GM21529 (cell line): ENCODE data around the gene SLC35A5.
"Not testable (repeated sequence)": the region's sequence is repeated elsewhere in the genome, so short reads cannot be mapped to it uniquely, and the experiment has no call there.

ENCODE experiments used
- ATAC-seq: cut with Tn5 transposase; IDR thresholded peaks from one replicate; pipeline ENCODE4 v1.9.1; 2021; ENCODE audit not compliant: unreplicated experiment

Gene SLC35A5, protein sequence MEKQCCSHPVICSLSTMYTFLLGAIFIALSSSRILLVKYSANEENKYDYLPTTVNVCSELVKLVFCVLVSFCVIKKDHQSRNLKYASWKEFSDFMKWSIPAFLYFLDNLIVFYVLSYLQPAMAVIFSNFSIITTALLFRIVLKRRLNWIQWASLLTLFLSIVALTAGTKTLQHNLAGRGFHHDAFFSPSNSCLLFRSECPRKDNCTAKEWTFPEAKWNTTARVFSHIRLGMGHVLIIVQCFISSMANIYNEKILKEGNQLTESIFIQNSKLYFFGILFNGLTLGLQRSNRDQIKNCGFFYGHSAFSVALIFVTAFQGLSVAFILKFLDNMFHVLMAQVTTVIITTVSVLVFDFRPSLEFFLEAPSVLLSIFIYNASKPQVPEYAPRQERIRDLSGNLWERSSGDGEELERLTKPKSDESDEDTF

DNA sequence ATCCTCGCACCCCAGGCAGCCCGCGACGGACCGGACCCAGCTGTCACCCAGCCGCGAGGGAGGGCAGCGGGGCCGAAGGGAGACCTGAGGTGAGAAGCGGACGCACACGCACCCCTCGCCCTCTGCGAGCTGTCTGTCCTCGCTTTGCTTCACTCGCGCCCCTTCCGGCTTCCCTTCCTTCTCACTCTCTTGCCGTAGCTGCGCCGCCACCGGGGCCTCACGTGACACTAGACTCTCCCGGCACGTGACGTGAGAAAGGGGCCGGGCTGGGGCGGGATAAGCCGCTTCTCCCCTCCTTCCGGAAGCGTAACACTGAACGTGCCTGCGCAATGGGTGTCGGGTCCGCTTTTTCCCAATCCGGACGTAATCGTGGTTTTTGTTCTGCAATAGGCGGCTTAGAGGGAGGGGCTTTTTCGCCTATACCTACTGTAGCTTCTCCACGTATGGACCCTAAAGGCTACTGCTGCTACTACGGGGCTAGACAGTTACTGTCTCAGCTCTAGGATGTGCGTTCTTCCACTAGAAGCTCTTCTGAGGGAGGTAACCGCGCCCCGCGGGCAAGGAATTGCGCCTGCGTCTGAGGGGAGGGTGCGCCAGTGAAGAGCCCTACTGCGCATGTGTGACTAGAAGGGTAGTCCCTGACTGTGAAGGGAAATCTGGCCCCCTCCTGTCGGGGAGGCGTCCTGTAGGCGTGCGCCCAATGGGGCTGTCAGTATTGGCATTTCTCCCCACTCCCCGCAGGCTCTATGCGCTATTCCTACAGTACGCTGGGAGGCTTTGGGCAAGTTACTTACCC, at the start of gene SLC35A5, which contains the start of gene ATG3:
TSS of gene SLC35A5 (plus strand) at position 312 of the 796 bp plus-strand sequence. CDS start 1,359 bp downstream, outside the sequence.
TSS of gene ATG3 (minus strand) at position 229 of the 796 bp plus-strand sequence. CDS start 434 bp downstream, outside the sequence.
- peak; percentile 78 for ATAC-seq

DNA sequence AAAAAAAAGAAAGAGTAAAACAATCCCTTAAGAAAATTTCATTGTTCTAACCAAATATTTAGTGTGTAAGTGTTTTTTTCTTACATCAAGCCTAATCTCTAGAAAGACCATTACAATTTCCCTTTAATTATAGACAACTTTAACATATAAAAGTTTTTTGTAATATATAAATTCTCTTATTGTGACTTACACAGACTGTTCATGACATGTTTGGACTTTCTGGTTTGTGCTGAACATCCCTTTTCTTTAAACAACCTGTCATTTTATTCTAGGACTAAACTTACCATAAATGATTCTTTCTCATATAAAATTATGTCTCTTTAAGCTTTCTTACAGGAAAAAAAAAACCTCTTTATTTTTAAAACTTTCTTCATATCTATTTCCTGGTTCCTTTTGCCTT, 49.5 kb upstream of the SLC35A5 start:
- ATAC-seq: no peak

DNA sequence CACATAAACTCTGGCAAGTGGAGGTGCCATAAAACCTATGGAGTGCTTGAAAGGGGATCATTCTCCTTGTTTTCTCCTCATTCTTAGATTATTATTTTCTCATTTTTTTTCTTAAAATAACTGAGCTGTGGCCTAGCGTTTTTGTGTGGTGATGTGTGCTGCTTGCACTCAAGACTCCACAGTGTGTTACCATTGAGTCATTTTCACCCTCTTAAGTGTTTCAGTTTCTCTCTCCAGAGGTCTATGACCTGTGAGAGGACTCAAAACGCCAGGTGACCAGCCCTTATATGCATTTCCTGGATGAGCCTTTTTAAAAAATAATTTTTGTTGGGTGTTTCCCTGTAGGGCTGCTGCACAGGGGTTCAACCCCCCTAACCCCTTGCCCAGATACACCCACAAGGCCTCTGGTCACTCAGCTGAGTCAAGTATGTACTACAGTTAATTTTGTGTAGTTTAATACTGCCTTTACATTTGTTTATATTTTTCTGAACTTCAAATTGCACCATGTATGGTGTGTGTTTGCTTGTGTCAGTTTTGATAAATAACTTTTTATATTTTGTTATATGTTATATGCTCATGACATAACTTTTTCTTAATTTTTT, 47.2 kb upstream of the SLC35A5 start:
- ATAC-seq: peak; percentile 100

DNA sequence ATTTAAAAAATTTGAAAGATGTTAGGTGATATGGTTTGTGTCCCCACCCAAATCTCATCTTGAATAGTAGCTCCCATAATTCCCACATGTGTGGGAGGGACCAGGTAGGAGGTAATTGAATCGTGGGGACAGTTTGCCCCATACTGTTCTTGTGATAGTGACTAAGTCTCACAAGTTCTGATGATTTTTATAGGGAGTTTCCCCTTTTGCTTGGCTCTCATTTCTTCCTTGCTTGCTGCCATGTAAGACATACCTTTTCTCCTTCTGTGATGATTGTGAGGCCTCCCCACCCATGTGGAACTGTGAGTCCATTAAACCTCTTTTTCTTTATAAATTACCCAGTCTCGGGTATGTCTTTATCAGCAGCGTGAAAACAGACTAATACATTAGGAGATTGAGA, 42.9 kb upstream of the SLC35A5 start:
- not testable (repeated sequence) for ATAC-seq

DNA sequence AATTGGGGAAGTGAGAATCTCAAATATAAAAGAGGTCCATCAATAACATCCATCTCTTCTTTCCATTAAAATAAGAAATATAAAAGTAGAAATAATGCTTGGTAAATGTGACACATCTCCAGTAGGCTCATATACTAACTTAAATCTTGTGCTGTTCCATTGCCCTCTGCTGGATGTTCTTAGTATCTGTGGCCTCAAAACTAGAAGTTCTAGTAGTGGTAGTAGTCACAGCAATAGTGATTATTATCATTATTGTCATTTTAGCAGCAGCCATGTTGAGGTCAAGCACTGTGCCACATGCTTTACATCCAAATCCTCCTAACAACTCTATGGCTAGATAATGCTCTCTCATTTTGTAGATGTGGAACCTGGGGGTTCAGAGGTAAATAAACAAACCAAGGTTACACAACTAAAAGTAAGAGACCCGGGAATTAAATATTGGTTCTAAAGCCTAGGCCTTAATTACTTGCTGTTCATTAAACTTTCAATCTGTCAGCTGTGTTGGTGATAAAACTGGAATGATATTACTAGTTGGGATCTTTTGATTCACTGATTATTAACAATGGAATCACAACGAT, 42.3 kb upstream of the SLC35A5 start:
- peak; percentile 49 for ATAC-seq

DNA sequence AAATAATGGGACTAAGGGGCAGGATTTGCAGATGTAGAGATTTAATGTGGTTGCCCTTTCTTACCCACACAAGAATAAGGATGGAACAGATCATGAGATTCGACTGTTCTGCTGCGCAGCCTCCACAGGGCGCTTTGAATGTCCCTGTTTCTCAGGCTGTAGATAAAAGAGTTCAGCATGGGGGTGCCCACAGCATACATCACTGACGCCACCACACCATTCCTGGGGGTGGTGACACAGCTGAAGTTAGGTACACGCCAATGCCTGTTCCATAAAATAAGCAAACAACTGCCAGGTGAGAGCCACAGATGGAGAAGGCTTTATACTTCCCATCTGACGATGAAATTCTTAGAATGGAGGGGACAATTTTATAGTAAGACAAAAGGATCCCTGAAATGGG, 37.7 kb upstream of the SLC35A5 start:
- ATAC-seq: not testable (repeated sequence)

DNA sequence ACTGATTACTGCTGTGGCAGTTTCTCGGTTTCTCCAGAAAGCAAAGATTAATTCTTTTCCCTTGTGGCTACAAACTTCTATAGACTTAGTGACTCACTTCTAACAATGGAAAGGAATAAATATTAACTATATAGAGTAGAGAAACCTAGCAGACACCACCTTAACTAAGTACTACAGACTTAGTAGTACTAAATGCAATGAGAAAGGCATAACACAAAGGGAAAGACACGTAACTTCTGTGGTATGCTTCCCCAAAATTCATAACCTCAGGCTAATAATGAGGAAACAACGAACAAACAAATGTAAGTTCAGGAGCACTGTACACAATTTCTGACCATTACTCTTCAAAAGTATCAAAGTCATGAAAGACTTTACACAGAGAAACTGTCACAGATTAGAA, 31.3 kb upstream of the SLC35A5 start:
- no peak for ATAC-seq

DNA sequence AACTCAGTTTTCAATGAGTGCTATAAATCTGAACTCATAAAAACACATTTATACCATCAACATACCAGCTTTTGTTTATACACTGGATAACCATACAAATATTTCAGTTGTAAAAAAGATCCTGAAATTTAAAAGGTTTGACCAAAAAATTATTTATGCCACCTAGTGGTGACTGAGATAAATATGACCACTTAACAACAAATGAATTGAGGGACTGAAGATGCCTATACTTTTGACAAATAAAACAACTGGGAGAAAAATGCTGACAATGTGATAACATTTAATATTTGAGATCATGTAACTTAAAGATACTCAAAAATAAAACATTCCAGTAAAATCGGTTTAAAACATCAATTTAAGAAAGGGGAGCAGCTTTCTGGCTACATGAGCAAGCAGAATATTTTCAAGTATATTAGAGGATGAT, 30.5 kb upstream of the SLC35A5 start:
- no peak for ATAC-seq

DNA sequence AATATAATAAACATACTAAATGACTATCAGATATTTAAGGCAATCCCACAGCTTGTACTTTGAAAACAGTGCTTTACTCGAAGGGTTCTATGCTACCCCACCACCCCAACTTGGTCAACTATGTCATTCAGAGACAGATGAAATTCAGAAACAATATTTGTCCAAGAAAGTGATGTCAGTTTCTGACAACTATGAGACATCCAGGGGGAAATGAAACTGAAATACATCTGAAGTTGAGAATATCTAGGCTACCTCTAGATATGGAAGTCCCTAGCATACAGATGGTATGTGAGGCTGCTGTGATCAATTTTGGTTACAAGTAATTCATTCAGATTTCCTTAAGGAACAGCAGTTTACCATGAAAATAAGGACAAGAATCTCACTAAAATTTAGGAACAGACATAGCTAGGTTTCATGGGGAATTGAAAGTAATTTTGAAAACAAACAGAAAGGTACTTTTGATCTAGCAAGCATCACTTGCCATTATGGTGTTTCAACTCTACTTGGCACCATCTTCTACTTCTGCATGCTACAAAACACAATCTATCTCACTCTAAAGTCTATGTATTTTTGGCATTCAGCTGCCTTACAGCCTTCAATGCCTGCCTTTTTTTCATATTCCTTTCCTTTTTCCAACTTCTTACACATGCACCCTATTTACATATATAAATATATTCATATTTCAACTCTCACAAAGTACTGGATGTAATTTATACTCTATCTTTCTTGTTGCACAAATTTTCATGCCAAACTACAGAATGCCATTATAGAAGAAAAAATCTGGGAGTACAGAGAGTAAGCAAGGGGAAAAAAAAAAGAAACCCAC, 21.8 kb upstream of the SLC35A5 start:
- peak; percentile 91 for ATAC-seq

DNA sequence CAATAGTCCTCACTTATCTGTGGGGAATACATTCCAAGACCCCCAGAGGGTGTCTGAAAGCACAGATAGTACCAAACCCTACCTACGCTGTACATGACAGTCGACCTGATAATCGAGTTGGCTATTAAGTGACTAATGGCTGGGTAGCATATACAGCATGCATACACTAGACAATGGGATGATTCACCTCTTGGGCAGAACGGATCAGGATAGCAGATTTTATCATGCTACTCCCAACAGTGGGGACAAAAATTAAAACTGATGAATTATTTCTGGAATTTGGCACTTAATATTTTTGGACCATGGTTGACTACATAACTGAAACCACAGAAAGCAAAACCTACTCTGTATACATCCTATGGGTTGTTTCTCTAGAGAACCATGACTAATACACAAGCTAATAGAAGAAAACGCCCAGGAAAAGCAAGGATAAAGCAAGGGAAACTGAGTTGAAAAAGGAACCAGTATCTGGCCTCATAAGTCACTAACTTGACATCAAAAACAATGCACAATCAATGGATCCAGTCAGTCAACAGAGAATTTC, 15.6 kb upstream of the SLC35A5 start:
- ATAC-seq: no peak

DNA sequence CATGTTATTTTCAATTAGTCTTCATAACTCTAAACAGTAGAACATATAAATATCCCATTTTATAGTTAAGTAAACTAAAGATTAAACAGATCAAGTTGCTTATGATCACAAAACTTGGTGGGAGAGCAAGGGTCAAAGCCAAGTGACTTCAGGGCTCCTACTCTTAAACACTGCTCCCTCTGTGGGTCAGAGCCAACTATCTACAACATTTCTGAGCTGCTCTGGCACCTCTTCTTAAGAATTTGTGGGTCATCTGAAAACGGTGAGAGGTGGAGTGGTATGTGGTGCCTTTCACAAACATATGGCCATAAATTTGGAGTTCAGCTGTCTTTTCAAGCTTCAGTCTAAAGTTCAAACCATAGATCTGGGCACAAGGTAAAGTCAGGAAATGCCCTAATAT, 11.0 kb upstream of the SLC35A5 start:
- ATAC-seq: no peak

DNA sequence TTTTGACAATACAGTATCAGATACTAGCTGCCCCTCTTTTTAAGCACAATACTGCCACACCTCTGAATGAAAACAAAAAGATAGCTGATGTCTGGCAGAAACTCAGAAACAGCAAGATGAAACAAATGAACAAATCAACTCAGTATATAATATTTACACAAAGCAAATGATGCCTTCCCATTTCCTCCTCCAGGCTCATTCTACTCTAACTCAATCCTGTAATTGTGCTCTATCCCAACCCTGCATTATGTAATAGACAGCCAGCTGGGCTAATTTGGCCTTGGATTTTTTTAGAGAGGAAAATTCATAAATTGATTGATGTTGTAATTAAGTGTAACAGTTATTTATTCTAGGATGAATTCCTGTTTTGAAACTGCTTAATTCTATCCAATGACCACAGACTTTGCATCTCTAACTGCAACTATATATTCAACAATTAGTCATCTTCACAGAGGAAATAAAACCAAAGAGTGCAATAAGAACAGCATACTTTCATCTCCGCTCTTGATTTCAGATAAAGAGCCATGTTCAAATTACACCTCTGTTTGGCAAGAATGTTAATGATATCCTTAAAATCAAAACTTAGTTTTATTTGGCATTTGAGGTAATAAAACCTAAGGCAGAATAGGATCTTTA, 6.2 kb upstream of the SLC35A5 start:
- no peak for ATAC-seq

DNA sequence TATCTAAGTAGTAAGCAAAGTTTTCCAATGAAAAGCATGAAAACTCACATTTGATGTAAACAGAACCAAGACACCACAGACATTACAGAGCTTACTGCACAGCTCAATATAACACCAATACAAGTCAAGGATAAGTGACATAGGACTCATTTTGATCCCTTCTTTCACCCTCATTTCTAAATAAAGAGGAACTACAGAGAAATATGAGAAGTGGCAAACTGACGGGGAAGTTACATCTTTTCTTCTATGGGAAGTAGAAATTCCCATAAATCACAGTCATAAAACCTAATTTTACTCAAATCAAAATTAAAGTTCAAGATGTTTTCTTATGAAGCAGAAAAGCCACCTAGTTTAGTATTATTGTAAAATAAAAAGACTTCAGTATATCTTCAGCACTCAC, 3.9 kb upstream of the SLC35A5 start:
- no peak for ATAC-seq

DNA sequence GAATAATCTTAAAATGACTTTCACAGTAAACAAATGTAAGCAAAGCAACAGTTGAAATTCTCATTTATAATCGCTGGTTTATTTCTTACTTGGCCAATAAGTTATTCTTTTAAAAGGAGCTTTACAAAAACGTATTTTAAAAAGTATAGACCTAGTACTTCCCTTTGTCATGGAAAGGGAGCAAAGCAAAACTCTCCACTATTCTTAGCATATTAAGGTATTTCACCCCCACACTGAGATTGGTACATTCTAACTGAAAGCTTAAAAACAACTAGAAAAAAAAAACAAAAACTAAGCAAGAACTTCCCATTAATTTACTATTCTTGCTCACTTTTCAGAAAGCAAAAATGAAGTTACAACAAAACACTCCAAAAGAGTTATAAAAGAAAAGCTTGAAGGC, 1.5 kb upstream of the SLC35A5 start:
- no peak for ATAC-seq

DNA sequence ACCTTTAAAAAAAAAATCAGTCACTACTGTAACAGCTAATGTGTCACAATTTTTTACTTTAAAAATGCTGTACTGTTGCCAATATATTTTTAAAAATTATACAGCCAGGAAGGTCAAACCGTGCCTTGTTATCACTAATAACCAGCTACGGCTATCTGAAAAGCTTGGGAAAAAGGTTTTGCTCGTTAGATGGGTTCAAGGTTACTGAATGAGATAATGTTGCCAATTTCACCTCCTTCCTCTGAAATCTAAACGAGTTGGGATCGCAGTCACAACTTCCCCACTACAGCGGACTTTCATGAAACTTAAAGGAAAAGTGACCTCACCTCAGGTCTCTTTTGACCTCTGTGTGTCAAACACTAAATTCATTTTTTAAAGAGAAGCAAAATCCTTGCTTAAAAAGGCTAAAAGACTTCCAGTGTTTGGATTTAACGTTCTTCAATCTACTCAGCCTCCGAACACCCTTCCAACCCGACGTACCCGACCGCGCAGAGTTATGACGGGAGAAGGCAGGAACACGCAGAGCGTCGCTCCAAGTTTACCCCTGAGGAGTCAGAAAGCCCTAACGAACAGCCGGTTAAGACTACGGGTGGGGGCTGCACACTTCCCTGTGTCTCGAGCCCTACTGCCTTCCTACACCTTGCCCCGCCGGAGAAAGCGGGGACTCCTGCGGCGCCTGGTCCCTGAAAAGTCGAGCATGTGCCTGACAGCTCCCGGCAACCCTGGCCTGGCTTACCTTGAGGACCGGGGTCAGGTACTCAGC, 943 bp upstream of the SLC35A5 start:
- ATAC-seq: peak; percentile 25

DNA sequence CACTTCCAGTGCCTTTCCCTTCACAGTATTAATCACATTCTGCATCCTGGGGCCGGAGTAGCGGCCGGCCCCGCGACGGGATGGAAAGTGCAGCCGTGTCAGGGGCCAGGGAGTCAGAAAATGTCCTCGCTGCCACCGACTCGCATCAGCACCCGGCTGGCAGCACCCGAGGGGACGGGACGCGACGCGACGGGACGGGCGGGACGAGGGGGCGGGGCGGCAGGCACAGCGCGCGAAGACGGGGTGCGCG, 436 bp upstream of the SLC35A5 start:
- peak; percentile 45 for ATAC-seq

DNA sequence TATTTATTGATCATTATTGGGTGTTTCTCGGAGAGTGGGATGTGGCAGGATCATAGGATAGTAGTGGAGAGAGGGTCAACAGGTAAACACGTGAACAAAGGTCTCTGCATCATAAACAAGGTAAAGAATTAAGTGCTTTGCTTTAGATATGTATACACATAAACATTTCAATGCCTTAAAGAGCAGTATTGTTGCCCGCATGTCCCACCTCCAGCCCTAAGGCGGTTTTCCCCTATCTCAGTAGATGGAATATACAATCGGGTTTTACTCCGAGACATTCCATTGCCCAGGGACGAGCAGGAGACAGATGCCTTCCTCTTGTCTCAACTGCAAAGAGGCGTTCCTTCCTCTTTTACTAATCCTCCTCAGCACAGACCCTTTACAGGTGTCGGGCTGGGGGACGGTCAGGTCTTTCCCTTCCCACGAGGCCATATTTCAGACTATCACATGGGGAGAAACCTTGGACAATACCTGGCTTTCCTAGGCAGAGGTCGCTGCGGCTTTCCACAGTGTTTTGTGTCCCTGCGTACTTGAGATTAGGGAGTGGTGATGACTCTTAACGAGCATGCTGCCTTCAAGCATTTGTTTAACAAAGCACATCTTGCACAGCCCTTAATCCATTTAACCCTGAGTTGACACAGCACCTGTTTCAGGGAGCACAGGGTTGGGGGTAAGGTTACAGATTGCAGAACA, 2.5 kb downstream of the SLC35A5 start:
- ATAC-seq: not testable (repeated sequence)

DNA sequence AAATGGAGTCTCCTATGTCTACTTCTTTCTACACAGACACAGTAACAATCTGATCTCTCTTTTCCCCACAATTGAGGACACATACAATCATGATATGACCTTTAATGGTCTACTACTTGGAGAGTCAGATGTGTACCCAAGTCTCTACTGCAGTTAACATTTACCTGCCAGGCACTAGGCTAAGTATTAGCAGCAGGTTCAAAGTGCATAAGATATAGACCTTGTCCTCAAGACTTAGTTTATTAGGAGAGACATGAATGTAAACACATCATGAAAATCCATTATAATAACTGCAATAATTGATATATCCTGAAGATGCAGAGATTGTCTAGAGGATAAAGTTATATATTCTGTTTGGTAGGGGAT, 3.1 kb downstream of the SLC35A5 start:
- ATAC-seq: no peak

DNA sequence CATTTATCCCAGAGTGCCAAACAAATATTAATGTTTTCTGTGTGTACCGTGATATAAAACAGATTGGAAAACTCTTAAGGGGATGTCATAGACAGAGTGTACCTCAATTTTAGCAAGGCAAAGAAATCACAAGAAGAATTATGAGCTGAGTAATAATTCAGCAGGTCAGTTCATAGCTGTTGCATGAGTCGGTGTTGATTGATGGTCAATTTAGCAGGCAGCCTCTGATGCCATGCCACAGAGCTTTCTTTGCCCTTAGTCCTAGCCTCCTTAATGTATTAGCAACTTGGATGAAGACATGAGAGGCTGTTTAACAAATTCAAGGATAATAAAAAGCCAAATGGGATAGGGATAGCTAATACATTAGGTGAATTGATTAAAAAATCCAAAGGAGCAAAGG, 6.8 kb downstream of the SLC35A5 start:
- no peak for ATAC-seq
